Kidney (tissue), 14 donors: ENCODE results near the gene ECI1. TPM values are rescaled to one million over a fixed set of nuclear protein-coding genes. Genes with fewer than 3 reads are reported as not detected.
A peak's percentile ranks its signal among the peaks of the same experiment; 100 is the strongest.

ENCODE experiments used
- DNase-seq, 5 donors: peaks; one replicate each; pipeline ENCODE4 v3.0.0-alpha.2; 2013 to 2020
- FAIRE-seq: peaks from 2 replicates; lab custom pipeline; 2012; peaks lifted over from hg19 to GRCh38; lab: Jason Lieb, UNC
- H3K27ac ChIP-seq, 2 donors: one replicate each; pipeline ENCODE4 v1.7.0; 2013; ENCODE audit warnings: low read depth in 2 of 2, low read length in 2 of 2, inconsistent platforms in 1 of 2
- H3K27me3 ChIP-seq: one replicate; pipeline ENCODE4 v1.7.1; 2013; ENCODE audit warnings: low read length, inconsistent platforms; ENCODE audit not compliant: control insufficient read depth, insufficient read depth
- H3K36me3 ChIP-seq, 3 donors: one replicate each; pipeline versions ENCODE4 v1.7.0 to v1.7.1; 2013; ENCODE audit warnings: low read length in 3 of 3, control low read depth in 1 of 3, inconsistent platforms in 1 of 3; ENCODE audit not compliant: insufficient read depth in 3 of 3, control insufficient read depth in 2 of 3
- H3K4me1 ChIP-seq, 3 donors: one replicate each; pipeline versions ENCODE4 v1.7.0 to v1.7.1; 2013; ENCODE audit warnings: low read length in 3 of 3, inconsistent platforms in 1 of 3, low read depth in 1 of 3; ENCODE audit not compliant: control insufficient read depth in 2 of 3, insufficient read depth in 2 of 3
- H3K4me3 ChIP-seq, 3 donors: one replicate each; pipeline versions ENCODE4 v1.7.0 to v1.8.1; 2013; ENCODE audit warnings: low read length in 3 of 3, control low read depth in 1 of 3, inconsistent platforms in 1 of 3
- H3K9ac ChIP-seq, 3 donors: one replicate each; pipeline versions ENCODE4 v1.7.0 to v1.7.1; 2013; ENCODE audit warnings: low read length in 3 of 3, control low read depth in 1 of 3, inconsistent platforms in 1 of 3
- H3K9me3 ChIP-seq, 3 donors: one replicate each; pipeline versions ENCODE4 v1.7.0 to v1.7.1; 2013; ENCODE audit warnings: low read length in 3 of 3, control low read depth in 1 of 3, inconsistent platforms in 1 of 3; ENCODE audit not compliant: control insufficient read depth in 2 of 3, insufficient read depth in 1 of 3
- CTCF ChIP-seq: IDR thresholded peaks from 3 replicates; pipeline ENCODE4 v1.5.1; 2012; ENCODE audit warnings: mild to moderate bottlenecking, moderate library complexity, borderline replicate concordance; ENCODE audit not compliant: insufficient read depth; ENCODE audit errors: extremely low read depth
- intact Hi-C: fragments of 100-400 bp; cut with DNase I; formaldehyde crosslinking; loops from one replicate; pipeline ENCODE4 v1.11.1; 2022
- polyA plus RNA-seq: library from polyadenylated mRNA; stranded (reverse); fragments of 350-450 nt; fragmentation: Illumina TruSeq; extraction: RNeasy Lipid Tissue Mini Kit (QIAGEN cat#74804); gene quantifications from one replicate; pipeline ENCODE4 v1.2.3, GENCODE V29; 2014; ENCODE audit warnings: low read depth, low replicate concordance; ENCODE audit not compliant: insufficient read depth
- total RNA-seq: library from RNA; stranded (reverse); fragmentation: NEBNext Ultra II Directional; extraction: Animal tissue kit (Norgen Biotek cat#: 25700); gene quantifications from one replicate; pipeline ENCODE4 v1.2.1, GENCODE V29; 2021
- donor health status: control.
- donor health status: control.
- donor health status: control.
- donor health status: control.
- donor health status: control.
- donor health status: DM: yes; HTN: yes; CAD: no.
- donor health status: Normal renal cell carcinoma (clear cell type).

The ECI1 gene
- total and polyA plus RNA-seq, 2 donors from 2014 or later: 98.1 to 233 TPM

DNA sequence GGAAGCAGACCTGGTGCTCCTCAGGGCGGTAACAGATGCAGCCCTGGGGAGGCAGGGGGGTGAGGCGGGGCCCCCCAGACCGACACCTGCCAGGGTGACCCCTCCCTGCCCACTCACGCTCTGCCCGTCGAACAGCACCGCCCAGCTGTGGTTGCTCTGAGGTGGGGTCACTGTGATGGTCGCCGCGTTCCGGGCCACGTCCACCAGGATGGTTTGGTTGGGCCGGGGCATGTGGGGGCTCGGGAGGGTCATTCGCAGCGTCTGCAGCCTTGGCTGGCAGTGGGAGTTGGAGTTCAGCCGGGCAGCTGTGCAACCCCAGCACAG is 41.4 kb downstream of the ECI1 start:
- H3K27ac ChIP-seq: no peak overlapping the region
- H3K4me1 ChIP-seq: peaks cover 0 to 37% (median 20%) of the 10 kb centered on the region in 3 donors
- H3K9ac ChIP-seq: no peak overlapping the region
- DNase-seq (peak in 1 of 5 donors; percentile 76), FAIRE-seq (no peak)
- no peak for TF ChIP-seq CTCF
- intact Hi-C loops: no loop called here
- peaks cover 0 to 4% (median 0%) of the 10 kb centered on the region in 3 donors for H3K36me3 ChIP-seq
- no peak overlapping the region for H3K4me3 ChIP-seq
- no peaks in the 10 kb centered on the region for H3K9me3 ChIP-seq
- no peaks in the 10 kb centered on the region for H3K27me3 ChIP-seq

DNA sequence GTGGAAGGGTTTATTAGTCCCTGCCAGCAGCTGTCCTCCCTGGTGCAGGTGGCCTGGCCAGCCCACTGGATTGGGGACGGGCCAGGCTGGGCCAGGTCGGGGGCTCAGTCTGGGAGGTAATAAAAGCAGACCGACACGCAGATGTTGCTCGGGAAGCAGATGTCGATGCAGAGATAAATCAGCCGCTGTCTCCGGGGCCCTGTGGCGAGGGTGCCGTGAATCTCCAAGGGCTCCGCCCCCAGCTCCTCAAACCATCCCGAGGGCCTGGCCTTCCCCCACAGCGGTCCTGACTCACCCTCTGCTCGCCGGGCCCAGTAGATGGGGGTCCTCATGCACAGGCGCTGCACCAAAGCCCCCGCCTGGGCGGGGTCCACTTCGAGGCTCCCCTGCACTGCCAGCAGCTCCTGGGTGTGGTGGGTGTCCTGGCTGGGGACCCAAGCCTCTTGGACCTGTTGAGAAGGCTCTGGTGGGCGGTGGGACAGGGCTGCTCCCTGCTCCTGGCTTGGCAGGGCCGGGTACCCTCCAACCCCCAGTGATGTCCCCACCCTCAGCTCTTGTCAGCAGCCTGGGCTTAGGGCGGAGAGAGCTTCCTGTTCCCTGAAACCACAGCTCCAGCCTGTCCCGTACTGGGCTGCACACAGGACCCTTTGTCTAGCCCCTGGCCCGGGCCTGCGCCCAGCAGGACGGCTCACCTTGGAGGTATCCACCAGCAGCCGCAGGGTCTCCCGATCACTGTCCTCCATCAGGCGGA is 42.0 kb downstream of the ECI1 start:
- H3K27me3 ChIP-seq: no peaks in the 10 kb centered on the region

GRCh38 chr16:2208772-2209171 is 42.6 kb downstream of the ECI1 start:
- no peak overlapping the region for H3K27ac ChIP-seq
- TF ChIP-seq CTCF: no peak
- no peak for DNase-seq
- no peak overlapping the region for H3K4me3 ChIP-seq
- no peaks in the 10 kb centered on the region for H3K9me3 ChIP-seq
- peaks cover 0 to 4% (median 0%) of the 10 kb centered on the region in 3 donors for H3K36me3 ChIP-seq
- no peak for FAIRE-seq
- no peak overlapping the region for H3K9ac ChIP-seq
- H3K27me3 ChIP-seq: no peaks in the 10 kb centered on the region
- H3K4me1 ChIP-seq: peaks cover 0 to 36% (median 24%) of the 10 kb centered on the region in 3 donors
- intact Hi-C loops: no loop called here

More for the DNA sequence above, 42.0 kb downstream of the ECI1 start:
- Histone ChIP-seq H3K9ac (no peak overlapping the region), H3K4me1 (peaks cover 0 to 40% (median 24%) of the 10 kb centered on the region in 3 donors), H3K36me3 (peaks cover 0 to 4% (median 0%) of the 10 kb centered on the region in 3 donors), H3K9me3 (no peaks in the 10 kb centered on the region), H3K27ac (no peak overlapping the region), H3K4me3 (no peak overlapping the region)
- no peak for FAIRE-seq
- TF ChIP-seq CTCF: no peak
- intact Hi-C loops: no loop called here
- peak in 1 of 5 donors; percentile 79 for DNase-seq
